HepG2 (cell line): ENCODE data around the gene HCFC1R1. TPM values are rescaled to one million over a fixed set of nuclear protein-coding genes. Genes with fewer than 3 reads are reported as not detected.

ENCODE experiments used
- ATAD3A ChIP-seq: sonication (generic); formaldehyde crosslinking; IDR thresholded peaks from 2 replicates; pipeline ENCODE4 v1.4.0; 2020; ENCODE audit warnings: missing genetic modification reagents
- BHLHE40 ChIP-seq: IDR thresholded peaks from 2 replicates; pipeline ENCODE4 v1.6.1; 2011; ENCODE audit warnings: low read length, improper control_type of control experiment
- FOXC1 ChIP-seq: sonication (generic); formaldehyde crosslinking; IDR thresholded peaks from 2 replicates; pipeline ENCODE4 v1.8.0; 2022; ENCODE audit warnings: mild to moderate bottlenecking, missing genetic modification reagents, borderline replicate concordance
- FOXO1 ChIP-seq: sonication (generic); formaldehyde crosslinking; IDR thresholded peaks from 2 replicates; pipeline ENCODE4 v1.4.0; 2020; ENCODE audit warnings: missing genetic modification reagents
- GFI1 ChIP-seq: sonication (generic); formaldehyde crosslinking; IDR thresholded peaks from 2 replicates; pipeline ENCODE4 v1.5.0; 2020; ENCODE audit warnings: missing genetic modification reagents, mild to moderate bottlenecking, borderline replicate concordance
- MBD4 ChIP-seq: IDR thresholded peaks from 2 replicates; pipeline ENCODE4 v1.6.1; 2012; ENCODE audit warnings: low read length, inconsistent platforms, borderline replicate concordance
- PRMT3 ChIP-seq: sonication (generic); formaldehyde crosslinking; IDR thresholded peaks from 2 replicates; pipeline ENCODE4 v1.8.1; 2022; ENCODE audit warnings: low read depth, mild to moderate bottlenecking, moderate library complexity, missing genetic modification reagents, borderline replicate concordance
- SALL2 ChIP-seq: sonication (generic); formaldehyde crosslinking; IDR thresholded peaks from 2 replicates; pipeline ENCODE4 v1.8.1; 2023; ENCODE audit warnings: mild to moderate bottlenecking, missing genetic modification reagents, inconsistent platforms
- SIN3A ChIP-seq: IDR thresholded peaks from 2 replicates; pipeline ENCODE4 v1.6.1; 2011; ENCODE audit warnings: low read depth, mild to moderate bottlenecking, control low read depth, low read length, borderline replicate concordance
- SMC3 ChIP-seq: IDR thresholded peaks from 2 replicates; pipeline ENCODE4 v1.6.1; 2011; ENCODE audit warnings: low read length, improper control_type of control experiment
- ZBTB38 ChIP-seq: sonication (generic); formaldehyde crosslinking; IDR thresholded peaks from 2 replicates; pipeline ENCODE4 v1.5.1; 2020; ENCODE audit warnings: mild to moderate bottlenecking, missing genetic modification reagents
- ZNF224 ChIP-seq: sonication (generic); formaldehyde crosslinking; IDR thresholded peaks from 2 replicates; pipeline ENCODE4 v1.5.0; 2020; ENCODE audit warnings: mild to moderate bottlenecking, missing genetic modification reagents
- ZNF564 ChIP-seq: sonication (generic); formaldehyde crosslinking; IDR thresholded peaks from 2 replicates; pipeline ENCODE4 v1.8.1; 2023; ENCODE audit warnings: mild to moderate bottlenecking, missing genetic modification reagents
- ZNF788 ChIP-seq: sonication (generic); formaldehyde crosslinking; IDR thresholded peaks from 2 replicates; pipeline ENCODE4 v1.5.0; 2020; ENCODE audit warnings: mild to moderate bottlenecking, missing genetic modification reagents, borderline replicate concordance
- polyA plus RNA-seq, 8 experiments: library from polyadenylated mRNA; depleted of rRNA in 3 of 8; stranded (reverse) in 7 of 8; unstranded in 1 of 8; fragments of >200 nt; fragmentation: Illumina TruSeq in 4 of 8; extraction: Trizol in 4 of 8; gene quantifications; 2 replicates each; pipeline versions ENCODE4 v1.2.1 to v1.2.3, GENCODE V29; 2011 to 2016; ENCODE audit warnings: low read depth in 4 of 8, missing spikeins in 1 of 8, mixed read lengths in 1 of 8; ENCODE audit not compliant: insufficient read depth in 1 of 8
- total RNA-seq, 5 experiments: library from RNA; depleted of rRNA; stranded (reverse); fragments of >200 nt; fragmentation: Illumina TruSeq; extraction: Trizol; gene quantifications; 2 replicates each; pipeline ENCODE4 v1.2.3, GENCODE V29; 2016; ENCODE audit warnings: low read depth in 1 of 5
- TF ChIP-seq, protein P1 (sequence below): sonication (generic); formaldehyde crosslinking; conservative IDR thresholded peaks from 2 replicates; pipeline ENCODE4 v1.4.0; 2020; ENCODE audit warnings: missing genetic modification reagents
- TF ChIP-seq, protein P2 (sequence below): sonication (generic); formaldehyde crosslinking; IDR thresholded peaks from 2 replicates; pipeline ENCODE4 v1.8.0; 2022; ENCODE audit warnings: missing genetic modification reagents, mild to moderate bottlenecking, moderate library complexity, borderline replicate concordance
- TF ChIP-seq, protein P3 (sequence below): IDR thresholded peaks from 2 replicates; pipeline ENCODE4 v1.6.1; 2012; ENCODE audit warnings: low read depth, low read length, improper control_type of control experiment
- TF ChIP-seq, protein P4 (sequence below): sonication (generic); formaldehyde crosslinking; IDR thresholded peaks from 2 replicates; pipeline ENCODE4 v1.5.1; 2020; ENCODE audit warnings: mild to moderate bottlenecking, missing genetic modification reagents, moderate library complexity

The HCFC1R1 gene
- total and polyA plus RNA-seq, 2 of the 13 experiments (the other 11 are each of a cell fraction or from before 2014, with no cell fraction given): 13.8 to 16.1 TPM

DNA sequence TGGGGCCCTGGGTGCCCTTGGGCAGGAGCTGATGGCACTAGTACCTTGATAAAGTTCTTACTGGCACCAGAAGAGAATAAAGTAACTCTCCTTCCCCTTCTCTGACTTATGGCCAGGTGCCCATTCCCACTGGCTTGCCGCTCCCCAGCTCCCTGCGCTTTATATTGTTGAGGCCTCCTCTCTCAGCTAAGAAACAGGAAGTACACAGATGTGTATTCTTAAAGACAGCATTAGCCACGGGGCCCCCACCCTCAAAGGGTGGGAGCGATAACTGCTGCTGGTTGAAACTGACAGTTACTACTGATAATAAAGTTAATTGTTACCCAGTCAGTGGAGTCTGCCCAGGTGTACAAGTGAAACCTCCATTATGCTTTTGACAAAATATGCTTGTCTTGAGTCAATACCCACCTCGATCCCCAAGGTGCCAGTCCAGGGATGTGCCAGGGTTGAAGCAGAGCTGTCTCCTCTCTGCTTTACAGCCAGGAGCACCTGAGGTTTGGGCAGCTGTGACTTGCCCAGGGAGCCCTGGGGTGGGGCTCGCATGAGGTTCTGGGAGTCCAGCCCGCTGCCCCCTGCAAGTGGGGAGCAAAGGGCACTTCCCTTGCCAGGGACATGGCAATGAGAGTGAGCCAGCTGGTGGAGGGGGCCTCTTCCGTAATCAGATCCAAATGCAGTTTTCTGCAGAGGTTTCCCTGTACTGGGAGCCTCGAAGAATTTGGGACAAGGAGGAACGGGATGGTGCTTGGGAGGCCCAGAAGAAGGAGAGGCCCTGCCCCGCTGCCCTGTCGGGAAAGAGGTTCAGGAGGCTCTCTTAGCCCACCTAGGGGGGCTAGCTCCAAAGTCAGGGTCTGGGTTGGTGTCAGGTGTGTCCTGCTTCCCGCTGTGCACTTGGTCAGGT lies 16.4 kb downstream of the HCFC1R1 start (continued):
- TF ChIP-seq, protein P1, sequence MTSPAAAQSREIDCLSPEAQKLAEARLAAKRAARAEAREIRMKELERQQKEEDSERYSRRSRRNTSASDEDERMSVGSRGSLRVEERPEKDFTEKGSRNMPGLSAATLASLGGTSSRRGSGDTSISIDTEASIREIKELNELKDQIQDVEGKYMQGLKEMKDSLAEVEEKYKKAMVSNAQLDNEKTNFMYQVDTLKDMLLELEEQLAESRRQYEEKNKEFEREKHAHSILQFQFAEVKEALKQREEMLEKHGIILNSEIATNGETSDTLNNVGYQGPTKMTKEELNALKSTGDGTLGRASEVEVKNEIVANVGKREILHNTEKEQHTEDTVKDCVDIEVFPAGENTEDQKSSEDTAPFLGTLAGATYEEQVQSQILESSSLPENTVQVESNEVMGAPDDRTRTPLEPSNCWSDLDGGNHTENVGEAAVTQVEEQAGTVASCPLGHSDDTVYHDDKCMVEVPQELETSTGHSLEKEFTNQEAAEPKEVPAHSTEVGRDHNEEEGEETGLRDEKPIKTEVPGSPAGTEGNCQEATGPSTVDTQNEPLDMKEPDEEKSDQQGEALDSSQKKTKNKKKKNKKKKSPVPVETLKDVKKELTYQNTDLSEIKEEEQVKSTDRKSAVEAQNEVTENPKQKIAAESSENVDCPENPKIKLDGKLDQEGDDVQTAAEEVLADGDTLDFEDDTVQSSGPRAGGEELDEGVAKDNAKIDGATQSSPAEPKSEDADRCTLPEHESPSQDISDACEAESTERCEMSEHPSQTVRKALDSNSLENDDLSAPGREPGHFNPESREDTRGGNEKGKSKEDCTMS (CRISPR knock-in tag): no peak
- 0 out of 2 replicates have a peak, but pooled peaks have one; percentile 37 for TF ChIP-seq ZNF788 (CRISPR knock-in tag)
- no peak for TF ChIP-seq ZBTB38 (CRISPR knock-in tag)
- no peak for TF ChIP-seq MBD4
- TF ChIP-seq ZNF224 (CRISPR knock-in tag): no peak
- TF ChIP-seq, protein P2, sequence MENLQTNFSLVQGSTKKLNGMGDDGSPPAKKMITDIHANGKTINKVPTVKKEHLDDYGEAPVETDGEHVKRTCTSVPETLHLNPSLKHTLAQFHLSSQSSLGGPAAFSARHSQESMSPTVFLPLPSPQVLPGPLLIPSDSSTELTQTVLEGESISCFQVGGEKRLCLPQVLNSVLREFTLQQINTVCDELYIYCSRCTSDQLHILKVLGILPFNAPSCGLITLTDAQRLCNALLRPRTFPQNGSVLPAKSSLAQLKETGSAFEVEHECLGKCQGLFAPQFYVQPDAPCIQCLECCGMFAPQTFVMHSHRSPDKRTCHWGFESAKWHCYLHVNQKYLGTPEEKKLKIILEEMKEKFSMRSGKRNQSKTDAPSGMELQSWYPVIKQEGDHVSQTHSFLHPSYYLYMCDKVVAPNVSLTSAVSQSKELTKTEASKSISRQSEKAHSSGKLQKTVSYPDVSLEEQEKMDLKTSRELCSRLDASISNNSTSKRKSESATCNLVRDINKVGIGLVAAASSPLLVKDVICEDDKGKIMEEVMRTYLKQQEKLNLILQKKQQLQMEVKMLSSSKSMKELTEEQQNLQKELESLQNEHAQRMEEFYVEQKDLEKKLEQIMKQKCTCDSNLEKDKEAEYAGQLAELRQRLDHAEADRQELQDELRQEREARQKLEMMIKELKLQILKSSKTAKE (CRISPR knock-in tag): no peak
- no peak for TF ChIP-seq ZNF564
- TF ChIP-seq SALL2 (CRISPR knock-in tag): no peak
- no peak for TF ChIP-seq FOXC1 (CRISPR knock-in tag)
- TF ChIP-seq GFI1 (CRISPR knock-in tag): no peak
- no peak for TF ChIP-seq PRMT3 (CRISPR knock-in tag)
- no peak for TF ChIP-seq FOXO1 (CRISPR knock-in tag)
- TF ChIP-seq, protein P3, sequence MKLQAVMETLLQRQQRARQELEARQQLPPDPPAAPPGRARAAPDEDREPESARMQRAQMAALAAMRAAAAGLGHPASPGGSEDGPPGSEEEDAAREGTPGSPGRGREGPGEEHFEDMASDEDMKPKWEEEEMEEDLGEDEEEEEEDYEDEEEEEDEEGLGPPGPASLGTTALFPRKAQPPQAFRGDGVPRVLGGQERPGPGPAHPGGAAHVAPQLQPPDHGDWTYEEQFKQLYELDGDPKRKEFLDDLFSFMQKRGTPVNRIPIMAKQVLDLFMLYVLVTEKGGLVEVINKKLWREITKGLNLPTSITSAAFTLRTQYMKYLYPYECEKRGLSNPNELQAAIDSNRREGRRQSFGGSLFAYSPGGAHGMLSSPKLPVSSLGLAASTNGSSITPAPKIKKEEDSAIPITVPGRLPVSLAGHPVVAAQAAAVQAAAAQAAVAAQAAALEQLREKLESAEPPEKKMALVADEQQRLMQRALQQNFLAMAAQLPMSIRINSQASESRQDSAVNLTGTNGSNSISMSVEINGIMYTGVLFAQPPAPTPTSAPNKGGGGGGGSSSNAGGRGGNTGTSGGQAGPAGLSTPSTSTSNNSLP: no peak
- TF ChIP-seq SMC3: no peak
- no peak for TF ChIP-seq SIN3A
- TF ChIP-seq ATAD3A (CRISPR knock-in tag): no peak
- TF ChIP-seq BHLHE40: no peak
- TF ChIP-seq, protein P4, sequence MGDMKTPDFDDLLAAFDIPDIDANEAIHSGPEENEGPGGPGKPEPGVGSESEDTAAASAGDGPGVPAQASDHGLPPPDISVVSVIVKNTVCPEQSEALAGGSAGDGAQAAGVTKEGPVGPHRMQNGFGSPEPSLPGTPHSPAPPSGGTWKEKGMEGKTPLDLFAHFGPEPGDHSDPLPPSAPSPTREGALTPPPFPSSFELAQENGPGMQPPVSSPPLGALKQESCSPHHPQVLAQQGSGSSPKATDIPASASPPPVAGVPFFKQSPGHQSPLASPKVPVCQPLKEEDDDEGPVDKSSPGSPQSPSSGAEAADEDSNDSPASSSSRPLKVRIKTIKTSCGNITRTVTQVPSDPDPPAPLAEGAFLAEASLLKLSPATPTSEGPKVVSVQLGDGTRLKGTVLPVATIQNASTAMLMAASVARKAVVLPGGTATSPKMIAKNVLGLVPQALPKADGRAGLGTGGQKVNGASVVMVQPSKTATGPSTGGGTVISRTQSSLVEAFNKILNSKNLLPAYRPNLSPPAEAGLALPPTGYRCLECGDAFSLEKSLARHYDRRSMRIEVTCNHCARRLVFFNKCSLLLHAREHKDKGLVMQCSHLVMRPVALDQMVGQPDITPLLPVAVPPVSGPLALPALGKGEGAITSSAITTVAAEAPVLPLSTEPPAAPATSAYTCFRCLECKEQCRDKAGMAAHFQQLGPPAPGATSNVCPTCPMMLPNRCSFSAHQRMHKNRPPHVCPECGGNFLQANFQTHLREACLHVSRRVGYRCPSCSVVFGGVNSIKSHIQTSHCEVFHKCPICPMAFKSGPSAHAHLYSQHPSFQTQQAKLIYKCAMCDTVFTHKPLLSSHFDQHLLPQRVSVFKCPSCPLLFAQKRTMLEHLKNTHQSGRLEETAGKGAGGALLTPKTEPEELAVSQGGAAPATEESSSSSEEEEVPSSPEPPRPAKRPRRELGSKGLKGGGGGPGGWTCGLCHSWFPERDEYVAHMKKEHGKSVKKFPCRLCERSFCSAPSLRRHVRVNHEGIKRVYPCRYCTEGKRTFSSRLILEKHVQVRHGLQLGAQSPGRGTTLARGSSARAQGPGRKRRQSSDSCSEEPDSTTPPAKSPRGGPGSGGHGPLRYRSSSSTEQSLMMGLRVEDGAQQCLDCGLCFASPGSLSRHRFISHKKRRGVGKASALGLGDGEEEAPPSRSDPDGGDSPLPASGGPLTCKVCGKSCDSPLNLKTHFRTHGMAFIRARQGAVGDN: peak; percentile 85
